Peyer's patch (tissue), 4 donors: Measurements from ENCODE around the gene DCP1B. TPM values are rescaled to one million over a fixed set of nuclear protein-coding genes. Genes with fewer than 3 reads are reported as not detected.

Experiments used
- DNase-seq, 3 donors: peaks; one replicate each; pipeline ENCODE4 v3.0.0-alpha.2; 2017 to 2019
- H3K27ac ChIP-seq, 4 donors: fragments of 200-600 bp; sonication (generic); one replicate each; pipeline ENCODE4 v1.5.1; 2016 to 2019
- H3K27me3 ChIP-seq, 2 donors: fragments of 200-600 bp; sonication (generic); one replicate each; pipeline ENCODE4 v1.5.1; 2019
- H3K36me3 ChIP-seq, 3 donors: fragments of 200-600 bp; sonication (generic); one replicate each; pipeline ENCODE4 v1.5.1; 2016 to 2019
- H3K4me1 ChIP-seq, 4 donors: fragments of 200-600 bp; sonication (generic); one replicate each; pipeline ENCODE4 v1.5.1; 2016 to 2019
- H3K4me3 ChIP-seq, 4 donors: fragments of 200-600 bp; sonication (generic); 1 replicate in 3 of 4; 2 replicates in 1 of 4; pipeline ENCODE4 v1.5.1; 2016 to 2019; ENCODE audit warnings: mild to moderate bottlenecking in 1 of 4
- H3K9me3 ChIP-seq, 4 donors: fragments of 200-600 bp; sonication (generic); one replicate each; pipeline ENCODE4 v1.5.1; 2016 to 2019; ENCODE audit warnings: mild to moderate bottlenecking in 1 of 4
- POLR2A ChIP-seq, 2 donors: fragments of 450-650 bp; IDR thresholded peaks; one replicate each; pipeline ENCODE4 v1.5.1; 2017; ENCODE audit warnings: antibody characterized with exemption in 2 of 2, mild to moderate bottlenecking in 2 of 2, moderate library complexity in 2 of 2
- total RNA-seq, 4 donors: library from RNA; depleted of rRNA; stranded (reverse); fragments of >200 nt; gene quantifications; one replicate each; pipeline ENCODE4 v1.1.0, GENCODE V29; 2016
- TF ChIP-seq, protein P1 (sequence below), 6 experiments: fragments of 450-650 bp in 4 of 6; fragments of 200-600 bp in 2 of 6; sonication (generic) in 1 of 6; IDR thresholded peaks; one replicate each; pipeline ENCODE4 v1.5.1; 2017 to 2019; ENCODE audit warnings: antibody characterized with exemption in 6 of 6, mild to moderate bottlenecking in 3 of 6, moderate library complexity in 1 of 6

The DCP1B gene
- total RNA-seq, 4 donors from 2014 or later: 14.7 to 54.5 (median 18.6) TPM

DNA sequence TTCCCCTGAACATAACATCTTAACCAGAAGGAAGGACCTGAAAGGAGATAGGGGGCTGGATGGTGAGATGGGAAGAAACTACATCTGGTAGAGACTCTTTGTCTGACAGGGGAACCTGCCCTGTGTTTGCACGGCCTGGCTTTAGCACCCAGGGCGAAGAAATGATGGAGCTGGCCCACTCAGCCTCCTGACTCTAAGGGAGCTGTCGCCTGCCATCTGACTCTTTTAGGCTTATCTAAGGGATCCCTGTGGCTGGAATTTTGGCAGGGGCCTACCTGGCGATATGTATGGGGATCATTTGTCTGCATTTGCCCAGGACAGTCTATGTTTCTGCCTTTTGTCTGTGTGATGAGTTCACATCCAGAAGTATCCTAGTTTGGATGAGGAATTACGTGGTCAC, 70.2 kb downstream of the DCP1B start:
- TF ChIP-seq, protein P1, sequence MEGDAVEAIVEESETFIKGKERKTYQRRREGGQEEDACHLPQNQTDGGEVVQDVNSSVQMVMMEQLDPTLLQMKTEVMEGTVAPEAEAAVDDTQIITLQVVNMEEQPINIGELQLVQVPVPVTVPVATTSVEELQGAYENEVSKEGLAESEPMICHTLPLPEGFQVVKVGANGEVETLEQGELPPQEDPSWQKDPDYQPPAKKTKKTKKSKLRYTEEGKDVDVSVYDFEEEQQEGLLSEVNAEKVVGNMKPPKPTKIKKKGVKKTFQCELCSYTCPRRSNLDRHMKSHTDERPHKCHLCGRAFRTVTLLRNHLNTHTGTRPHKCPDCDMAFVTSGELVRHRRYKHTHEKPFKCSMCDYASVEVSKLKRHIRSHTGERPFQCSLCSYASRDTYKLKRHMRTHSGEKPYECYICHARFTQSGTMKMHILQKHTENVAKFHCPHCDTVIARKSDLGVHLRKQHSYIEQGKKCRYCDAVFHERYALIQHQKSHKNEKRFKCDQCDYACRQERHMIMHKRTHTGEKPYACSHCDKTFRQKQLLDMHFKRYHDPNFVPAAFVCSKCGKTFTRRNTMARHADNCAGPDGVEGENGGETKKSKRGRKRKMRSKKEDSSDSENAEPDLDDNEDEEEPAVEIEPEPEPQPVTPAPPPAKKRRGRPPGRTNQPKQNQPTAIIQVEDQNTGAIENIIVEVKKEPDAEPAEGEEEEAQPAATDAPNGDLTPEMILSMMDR (IDR thresholded peaks at IDR 0.05): no peak
- TF ChIP-seq POLR2A (IDR thresholded peaks at IDR 0.05): no peak
- Histone ChIP-seq H3K27ac (no peak overlapping the region), H3K4me3 (no peak overlapping the region), H3K4me1 (peaks cover 0 to 27% (median 3%) of the 10 kb centered on the region in 4 donors), H3K36me3 (peaks cover 0 to 5% (median 0%) of the 10 kb centered on the region in 3 donors), H3K9me3 (no peaks in the 10 kb centered on the region), H3K27me3 (no peaks in the 10 kb centered on the region)
- DNase-seq: no peak

- H3K4me3 ChIP-seq: no peak overlapping the region
- peaks cover 0 to 27% (median 3%) of the 10 kb centered on the region in 4 donors for H3K4me1 ChIP-seq
- peak overlapping the region in 1 of 4 donors; percentile 8 for H3K27ac ChIP-seq
- H3K27me3 ChIP-seq: no peaks in the 10 kb centered on the region
- DNase-seq: peak in 1 of 3 donors; percentile 36
- peaks cover 0 to 5% (median 0%) of the 10 kb centered on the region in 3 donors for H3K36me3 ChIP-seq
- H3K9me3 ChIP-seq: no peaks in the 10 kb centered on the region
- TF ChIP-seq, protein P1 (IDR thresholded peaks at IDR 0.05): no peak
- TF ChIP-seq POLR2A (IDR thresholded peaks at IDR 0.05): no peak
Measured at GRCh38 chr12:1933342-1934051, 70.8 kb downstream of the DCP1B start.

DNA sequence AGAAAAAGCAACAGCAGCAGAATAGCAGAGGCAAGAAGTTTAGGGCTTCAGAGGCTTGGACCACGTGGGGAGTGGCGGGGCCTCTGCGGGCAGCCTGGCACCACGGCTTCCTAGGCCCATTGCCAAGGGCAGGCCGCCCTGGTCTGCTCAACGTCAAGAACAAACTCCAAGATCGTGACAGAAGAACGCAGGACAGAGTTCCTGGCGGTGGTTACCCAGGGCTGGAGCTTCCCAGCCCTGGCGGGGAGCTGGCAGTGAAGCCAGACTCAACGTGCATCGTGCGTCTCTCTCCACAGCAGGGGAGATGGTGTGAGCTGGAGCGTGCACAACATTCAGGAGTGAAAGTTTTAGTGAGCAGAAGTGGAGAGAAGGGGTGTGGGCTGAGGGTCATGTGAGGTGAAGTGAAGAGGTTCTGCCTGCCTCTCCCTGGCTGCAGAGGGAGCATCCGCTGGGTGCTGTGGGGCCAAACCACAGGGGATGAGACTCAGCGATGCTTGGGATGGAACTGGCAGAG, 71.9 kb downstream of the DCP1B start:
- H3K9me3 ChIP-seq: no peaks in the 10 kb centered on the region
- peak in 2 of 3 donors; percentile 60 to 72 for DNase-seq
- peaks cover 0 to 17% (median 3%) of the 10 kb centered on the region in 4 donors for H3K4me1 ChIP-seq
- H3K27me3 ChIP-seq: no peaks in the 10 kb centered on the region
- H3K4me3 ChIP-seq: no peak overlapping the region
- peak overlapping the region in 1 of 4 donors; percentile 31 for H3K27ac ChIP-seq
- TF ChIP-seq, protein P1 (IDR thresholded peaks at IDR 0.05): no peak
- H3K36me3 ChIP-seq: no peaks in the 10 kb centered on the region

DNA sequence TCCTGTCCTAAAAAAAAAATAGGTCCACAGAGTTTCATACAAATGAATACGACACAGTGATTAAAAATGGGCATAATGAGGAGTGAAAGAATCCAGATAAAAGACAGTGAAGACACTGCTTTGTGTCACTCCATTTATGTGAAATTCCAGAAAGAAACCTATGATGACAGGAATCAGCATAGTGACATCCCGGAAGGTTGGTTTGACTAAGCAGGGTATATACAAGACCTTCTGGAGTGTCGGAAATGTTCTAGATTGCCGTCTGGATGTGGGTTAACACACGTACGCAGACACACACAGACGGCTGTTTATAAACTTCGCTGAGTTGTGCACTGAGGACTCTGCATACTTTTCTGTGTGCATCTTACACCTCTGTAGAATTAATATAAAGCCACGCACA, 72.6 kb downstream of the DCP1B start:
- H3K27me3 ChIP-seq: no peaks in the 10 kb centered on the region
- no peaks in the 10 kb centered on the region for H3K36me3 ChIP-seq
- TF ChIP-seq, protein P1 (IDR thresholded peaks at IDR 0.05): no peak
- TF ChIP-seq POLR2A (IDR thresholded peaks at IDR 0.05): no peak
- H3K4me3 ChIP-seq: no peak overlapping the region
- H3K4me1 ChIP-seq: peaks cover 0 to 14% (median 3%) of the 10 kb centered on the region in 4 donors
- peak overlapping the region in 1 of 4 donors; percentile 26 for H3K27ac ChIP-seq
- no peaks in the 10 kb centered on the region for H3K9me3 ChIP-seq
- DNase-seq: no peak

GRCh38 chr12:1930803-1931597, 73.3 kb downstream of the DCP1B start:
- Histone ChIP-seq H3K27ac (no peak overlapping the region), H3K27me3 (no peaks in the 10 kb centered on the region)
- DNase-seq: no peak

More at GRCh38 chr12:1930803-1931597, 73.3 kb downstream of the DCP1B start:
- TF ChIP-seq, protein P1 (IDR thresholded peaks at IDR 0.05): no peak
- no peak for TF ChIP-seq POLR2A (IDR thresholded peaks at IDR 0.05)
- H3K9me3 ChIP-seq: no peaks in the 10 kb centered on the region
- H3K4me1 ChIP-seq: peaks cover 0 to 11% (median 3%) of the 10 kb centered on the region in 4 donors
- H3K4me3 ChIP-seq: no peak overlapping the region
- H3K36me3 ChIP-seq: no peaks in the 10 kb centered on the region
